HEK293 (cell line): ENCODE results near the gene VARS1.

Experiments used
- CTCF ChIA-PET: fragments of 350-600 bp; formaldehyde crosslinking; extraction: SDS; loops from one replicate; lab custom pipeline; 2021; ENCODE audit warnings: antibody characterized with exemption; lab: Yijun Ruan, JAX
- POLR2A ChIA-PET: fragments of 300-600 bp; formaldehyde crosslinking; extraction: SDS; loops from one replicate; lab custom pipeline; 2020; ENCODE audit warnings: antibody characterized with exemption, inconsistent platforms; lab: Yijun Ruan, JAX
- H3K27ac ChIP-seq: fragments of 200-500 bp; sonication (Bioruptor generic); 2 replicates; pipeline ENCODE4 v1.5.1; 2014; ENCODE audit warnings: low read depth, low read length, control low read depth, inconsistent platforms; ENCODE audit errors: extremely low read depth
- H3K36me3 ChIP-seq, 2 experiments: fragments of 200-500 bp in 1 of 2; sonication (Bioruptor generic) in 1 of 2; 1 replicate in 1 of 2; 2 replicates in 1 of 2; pipeline ENCODE4 v1.5.1; 2014 to 2017; ENCODE audit warnings: inconsistent platforms in 2 of 2, low read length in 2 of 2; ENCODE audit not compliant: control insufficient read depth in 2 of 2, insufficient read depth in 1 of 2
- H3K4me1 ChIP-seq: fragments of 200-500 bp; sonication (Bioruptor generic); 2 replicates; pipeline ENCODE4 v1.5.1; 2014; ENCODE audit warnings: mild to moderate bottlenecking, low read length, inconsistent platforms; ENCODE audit not compliant: control insufficient read depth, insufficient read depth
- H3K4me3 ChIP-seq: 2 replicates; pipeline ENCODE4 v1.5.1; 2011; ENCODE audit warnings: low read depth, mild to moderate bottlenecking, control low read depth, low read length, moderate library complexity
- H3K9me3 ChIP-seq: fragments of 200-500 bp; sonication (Bioruptor generic); 2 replicates; pipeline ENCODE4 v1.5.1; 2014; ENCODE audit warnings: low read depth, low read length, inconsistent platforms; ENCODE audit not compliant: control insufficient read depth, insufficient read depth
- BCL11B ChIP-seq: fragments of 450-650 bp; formaldehyde crosslinking; IDR thresholded peaks from 2 replicates; pipeline ENCODE4 v1.5.1; 2016; ENCODE audit warnings: low read depth, missing biosample characterization, missing genetic modification characterization
- CTCF ChIP-seq: fragments of 450-650 bp; formaldehyde crosslinking; IDR thresholded peaks from 2 replicates; pipeline ENCODE4 v1.5.1; 2016; ENCODE audit warnings: missing biosample characterization, missing genetic modification characterization
- EGR2 ChIP-seq: fragments of 450-650 bp; formaldehyde crosslinking; IDR thresholded peaks from 2 replicates; pipeline ENCODE4 v1.5.1; 2016; ENCODE audit warnings: low read depth, missing biosample characterization, missing genetic modification characterization
- KLF9 ChIP-seq: fragments of 450-650 bp; formaldehyde crosslinking; IDR thresholded peaks from 2 replicates; pipeline ENCODE4 v1.5.1; 2016; ENCODE audit warnings: missing biosample characterization, missing genetic modification characterization, low read depth
- PRDM4 ChIP-seq: fragments of 450-650 bp; formaldehyde crosslinking; IDR thresholded peaks from 2 replicates; pipeline ENCODE4 v1.5.1; 2017; ENCODE audit warnings: missing biosample characterization, missing genetic modification characterization
- SALL2 ChIP-seq: fragments of 450-650 bp; formaldehyde crosslinking; IDR thresholded peaks from 2 replicates; pipeline ENCODE4 v1.5.0; 2017; ENCODE audit warnings: missing biosample characterization, mild to moderate bottlenecking, missing genetic modification characterization, borderline replicate concordance
- SCRT1 ChIP-seq: fragments of 450-650 bp; formaldehyde crosslinking; IDR thresholded peaks from 2 replicates; pipeline ENCODE4 v1.5.1; 2016; ENCODE audit warnings: missing biosample characterization, missing genetic modification characterization, borderline replicate concordance
- SP7 ChIP-seq: fragments of 450-650 bp; formaldehyde crosslinking; IDR thresholded peaks from 2 replicates; pipeline ENCODE4 v1.5.1; 2016; ENCODE audit warnings: missing biosample characterization, missing genetic modification characterization
- YY1 ChIP-seq: fragments of 450-650 bp; formaldehyde crosslinking; IDR thresholded peaks from 2 replicates; pipeline ENCODE4 v1.5.1; 2018; ENCODE audit warnings: missing biosample characterization, missing genetic modification characterization
- ZBTB20 ChIP-seq: fragments of 450-650 bp; formaldehyde crosslinking; IDR thresholded peaks from 2 replicates; pipeline ENCODE4 v1.5.1; 2016; ENCODE audit warnings: missing biosample characterization, missing genetic modification characterization
- ZEB2 ChIP-seq: fragments of 450-650 bp; formaldehyde crosslinking; IDR thresholded peaks from 2 replicates; pipeline ENCODE4 v1.5.1; 2016; ENCODE audit warnings: missing biosample characterization, missing genetic modification characterization
- ZFP41 ChIP-seq: fragments of 450-650 bp; formaldehyde crosslinking; IDR thresholded peaks from 2 replicates; pipeline ENCODE4 v1.5.1; 2016; ENCODE audit warnings: missing biosample characterization, missing genetic modification characterization, borderline replicate concordance
- ZNF138 ChIP-seq: fragments of 450-650 bp; formaldehyde crosslinking; IDR thresholded peaks from 2 replicates; pipeline ENCODE4 v1.5.1; 2016; ENCODE audit warnings: missing biosample characterization, missing genetic modification characterization, borderline replicate concordance
- ZNF211 ChIP-seq: fragments of 450-650 bp; formaldehyde crosslinking; IDR thresholded peaks from 2 replicates; pipeline ENCODE4 v1.5.1; 2016; ENCODE audit warnings: low read depth, missing biosample characterization, missing genetic modification characterization
- ZNF221 ChIP-seq: fragments of 450-650 bp; formaldehyde crosslinking; IDR thresholded peaks from 2 replicates; pipeline ENCODE4 v1.5.1; 2017; ENCODE audit warnings: missing biosample characterization, missing genetic modification characterization, borderline replicate concordance
- ZNF280D ChIP-seq: fragments of 450-650 bp; formaldehyde crosslinking; IDR thresholded peaks from 2 replicates; pipeline ENCODE4 v1.5.1; 2016; ENCODE audit warnings: missing biosample characterization, missing genetic modification characterization
- ZNF324 ChIP-seq: fragments of 450-650 bp; formaldehyde crosslinking; IDR thresholded peaks from 2 replicates; pipeline ENCODE4 v1.5.1; 2016; ENCODE audit warnings: missing biosample characterization, missing genetic modification characterization
- ZNF362 ChIP-seq: fragments of 450-650 bp; formaldehyde crosslinking; IDR thresholded peaks from 2 replicates; pipeline ENCODE4 v1.5.1; 2016; ENCODE audit warnings: missing biosample characterization, missing genetic modification characterization
- ZNF558 ChIP-seq: fragments of 450-650 bp; formaldehyde crosslinking; IDR thresholded peaks from 2 replicates; pipeline ENCODE4 v1.5.1; 2016; ENCODE audit warnings: missing biosample characterization, missing genetic modification characterization
- ZNF624 ChIP-seq: fragments of 450-650 bp; formaldehyde crosslinking; IDR thresholded peaks from 2 replicates; pipeline ENCODE4 v1.5.1; 2017; ENCODE audit warnings: missing biosample characterization, missing genetic modification characterization
- ZNF701 ChIP-seq: fragments of 450-650 bp; formaldehyde crosslinking; IDR thresholded peaks from 2 replicates; pipeline ENCODE4 v1.5.1; 2016; ENCODE audit warnings: missing biosample characterization, missing genetic modification characterization
- ZNF704 ChIP-seq: fragments of 450-650 bp; formaldehyde crosslinking; IDR thresholded peaks from 2 replicates; pipeline ENCODE4 v1.5.1; 2016; ENCODE audit warnings: missing biosample characterization, missing genetic modification characterization
- ZNF785 ChIP-seq: fragments of 450-650 bp; formaldehyde crosslinking; IDR thresholded peaks from 2 replicates; pipeline ENCODE4 v1.5.1; 2016; ENCODE audit warnings: missing biosample characterization, missing genetic modification characterization
- ZNF792 ChIP-seq: fragments of 450-650 bp; formaldehyde crosslinking; IDR thresholded peaks from 2 replicates; pipeline ENCODE4 v1.5.1; 2016; ENCODE audit warnings: missing biosample characterization, missing genetic modification characterization

VARS1 gene

GRCh38 chr6:31765910-31766794, 29.4 kb downstream of the VARS1 start:
- peaks cover 4 to 38% of the 10 kb centered on the region in 2 experiments; a peak in 1 of 3 replicates for H3K36me3 ChIP-seq
- ChIA-PET CTCF (interaction anchor here (0.6 to 1.9 kb wide), 4 partner anchors 13 to 1824 kb away, joined by 3 to 6 read pairs (median 3); partner anchors contain the start of genes LY6G5C and VARS1), POLR2A (interaction anchor here (0.5 to 1.2 kb wide), 7 partner anchors 11 to 122 kb away, joined by 3 to 5 read pairs (median 3); partner anchors contain the start of genes HSPA1A, HSPA1B, HSPA1L and VWA7)
- no peaks in the 10 kb centered on the region for H3K4me1 ChIP-seq
- H3K9me3 ChIP-seq, result no peaks in the 10 kb centered on the region
- H3K27ac ChIP-seq, result no peak overlapping the region; the same call in 1 of the 2 replicates
- TF ChIP-seq ZNF211 (tag by site-specific recombination), result no peak
- no peak for TF ChIP-seq ZNF792 (tag by site-specific recombination)
- no peak for TF ChIP-seq KLF9
- TF ChIP-seq YY1, result no peak
- no peak for TF ChIP-seq CTCF (tag by site-specific recombination)
- TF ChIP-seq ZNF704 (tag by site-specific recombination), result no peak
- no peak for TF ChIP-seq ZNF221 (tag by site-specific recombination)
- TF ChIP-seq PRDM4, result no peak
- TF ChIP-seq ZNF785, result no peak
- no peak for TF ChIP-seq EGR2 (tag by site-specific recombination)
- TF ChIP-seq ZFP41, result no peak
- no peak for TF ChIP-seq BCL11B (tag by site-specific recombination)
- TF ChIP-seq ZBTB20, result no peak
- no peak for TF ChIP-seq ZEB2 (tag by site-specific recombination)
- TF ChIP-seq ZNF362 (tag by site-specific recombination), result no peak
- TF ChIP-seq ZNF624, result no peak
- TF ChIP-seq SCRT1 (tag by site-specific recombination), result no peak
- H3K4me3 ChIP-seq, result no peak overlapping the region

GRCh38 chr6:31765559-31765909, 30.0 kb downstream of the VARS1 start:
- Histone ChIP-seq H3K27ac (no peak overlapping the region; the same call in 1 of the 2 replicates), H3K4me1 (no peaks in the 10 kb centered on the region), H3K4me3 (no peak overlapping the region), H3K9me3 (no peaks in the 10 kb centered on the region), H3K36me3 (peaks cover 4 to 44% of the 10 kb centered on the region in 2 experiments; a peak in 1 of 3 replicates)
- POLR2A ChIA-PET, result interaction anchor here (0.8 kb wide), 2 partner anchors 13 to 50 kb away, joined by 3 read pairs; partner anchors contain the start of genes HSPA1A and HSPA1L
- CTCF ChIA-PET, result interaction anchor here (0.6 to 1.9 kb wide), 2 partner anchors 12 to 30 kb away, joined by 3 to 6 read pairs; partner anchors contain the start of gene VARS1
- no peak for TF ChIP-seq ZNF280D (tag by site-specific recombination)
- no peak for TF ChIP-seq ZNF324
- no peak for TF ChIP-seq SALL2 (tag by site-specific recombination)
- TF ChIP-seq ZNF558 (tag by site-specific recombination), result no peak
- TF ChIP-seq ZNF138 (tag by site-specific recombination), result no peak
- no peak for TF ChIP-seq ZNF701 (tag by site-specific recombination)
- no peak for TF ChIP-seq SP7
